Activated CD4-positive, CD25-positive, alpha-beta regulatory T cell treated with anti-CD3 and anti-CD28 coated beads, Interleukin-2, amount 50 U/mL, for 16 hours (primary cell): ENCODE measurements around the gene CYP3A5.

Experiments used
- DNase-seq: peaks from one replicate; pipeline ENCODE4 v3.0.0-alpha.2; 2020; ENCODE audit warnings: low read depth, low spot score

CYP3A5 gene

GRCh38 chr7:99615989-99616358, 63.8 kb downstream of the CYP3A5 start:
- no peak for DNase-seq

- no peak for DNase-seq
These were observed 65.3 kb downstream of the CYP3A5 start for GRCh38 chr7:99614495-99614894.

- DNase-seq = no peak
These were observed 72.2 kb downstream of the CYP3A5 start for GRCh38 chr7:99607548-99607947.

DNA sequence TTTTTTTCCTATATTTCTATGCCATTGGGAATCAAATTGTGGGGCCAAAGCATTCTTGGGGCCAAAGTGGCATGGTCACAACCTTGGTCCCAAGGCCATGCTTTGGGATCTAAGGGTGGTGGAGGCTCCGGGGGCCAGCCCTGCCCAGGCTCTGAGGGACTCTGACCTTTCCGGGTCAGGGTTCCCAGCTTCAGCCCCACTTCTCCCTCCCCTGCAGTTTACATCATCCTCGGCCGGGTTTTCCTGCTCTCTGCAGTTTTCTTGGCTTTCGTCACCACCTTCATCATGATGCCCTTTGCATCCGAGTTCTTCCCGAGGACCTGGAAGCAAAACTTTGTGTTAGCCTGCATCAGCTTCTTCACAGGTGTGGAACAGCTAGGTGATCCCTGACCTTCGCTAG, 73.3 kb downstream of the CYP3A5 start:
- DNase-seq = no peak

- DNase-seq = no peak
These were observed 74.3 kb downstream of the CYP3A5 start for GRCh38 chr7:99605527-99605926.

GRCh38 chr7:99601656-99602310, 78.0 kb downstream of the CYP3A5 start:
- no peak for DNase-seq

DNA sequence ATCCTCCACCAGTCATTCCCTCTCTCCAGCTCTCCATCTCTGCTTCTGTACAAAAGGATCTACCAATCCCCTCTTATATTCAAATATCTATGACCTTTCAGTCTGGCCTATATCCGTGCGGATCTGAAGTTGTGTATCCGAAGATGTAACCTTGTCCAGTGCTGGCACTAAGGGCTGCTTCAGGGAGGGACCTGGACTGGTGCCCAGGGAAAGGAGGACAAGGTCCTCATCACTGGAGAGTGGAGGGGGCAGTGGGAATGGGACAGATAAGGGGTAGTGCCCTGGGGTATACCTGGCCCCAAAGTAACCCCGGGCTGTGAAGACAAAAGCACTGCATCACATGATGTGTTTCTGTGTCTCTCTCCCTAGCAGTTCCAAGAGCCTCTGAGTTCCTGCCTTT, 80.0 kb downstream of the CYP3A5 start:
- DNase-seq = no peak
